Measurements from ENCODE around the gene PRKAA1.
"Not testable (repeated sequence)": the region's sequence is repeated elsewhere in the genome, so short reads cannot be mapped to it uniquely, and the experiment has no call there.

The PRKAA1 gene

DNA sequence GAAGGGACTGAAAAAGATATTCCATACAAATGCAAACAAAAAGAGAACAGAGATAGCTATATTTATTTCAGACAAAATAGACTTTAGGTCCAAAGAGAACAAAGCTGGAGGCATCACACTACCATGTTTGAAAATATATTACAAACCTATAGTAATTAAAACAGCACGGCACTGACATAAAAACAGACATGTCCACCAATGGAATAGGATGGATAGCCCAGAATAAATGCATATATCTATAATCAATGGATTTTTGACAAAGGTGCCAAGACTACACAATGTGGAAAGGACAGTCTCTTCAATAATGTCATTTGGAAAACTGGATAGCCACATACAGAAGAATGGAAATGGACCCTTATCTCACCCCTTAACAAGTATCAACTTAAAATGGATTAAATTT is 10.2 kb downstream of the PRKAA1 start:
- H3K4me3 ChIP-seq (ENCODE audit: low read depth, low read length) = no peak overlapping the region
- TF ChIP-seq, protein P1, sequence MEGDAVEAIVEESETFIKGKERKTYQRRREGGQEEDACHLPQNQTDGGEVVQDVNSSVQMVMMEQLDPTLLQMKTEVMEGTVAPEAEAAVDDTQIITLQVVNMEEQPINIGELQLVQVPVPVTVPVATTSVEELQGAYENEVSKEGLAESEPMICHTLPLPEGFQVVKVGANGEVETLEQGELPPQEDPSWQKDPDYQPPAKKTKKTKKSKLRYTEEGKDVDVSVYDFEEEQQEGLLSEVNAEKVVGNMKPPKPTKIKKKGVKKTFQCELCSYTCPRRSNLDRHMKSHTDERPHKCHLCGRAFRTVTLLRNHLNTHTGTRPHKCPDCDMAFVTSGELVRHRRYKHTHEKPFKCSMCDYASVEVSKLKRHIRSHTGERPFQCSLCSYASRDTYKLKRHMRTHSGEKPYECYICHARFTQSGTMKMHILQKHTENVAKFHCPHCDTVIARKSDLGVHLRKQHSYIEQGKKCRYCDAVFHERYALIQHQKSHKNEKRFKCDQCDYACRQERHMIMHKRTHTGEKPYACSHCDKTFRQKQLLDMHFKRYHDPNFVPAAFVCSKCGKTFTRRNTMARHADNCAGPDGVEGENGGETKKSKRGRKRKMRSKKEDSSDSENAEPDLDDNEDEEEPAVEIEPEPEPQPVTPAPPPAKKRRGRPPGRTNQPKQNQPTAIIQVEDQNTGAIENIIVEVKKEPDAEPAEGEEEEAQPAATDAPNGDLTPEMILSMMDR (IDR thresholded peaks at IDR 0.05; ENCODE audit: control insufficient read depth, extremely low read depth, insufficient read depth) = no peak
- DNase-seq (ENCODE audit: low read depth) = no peak

DNA sequence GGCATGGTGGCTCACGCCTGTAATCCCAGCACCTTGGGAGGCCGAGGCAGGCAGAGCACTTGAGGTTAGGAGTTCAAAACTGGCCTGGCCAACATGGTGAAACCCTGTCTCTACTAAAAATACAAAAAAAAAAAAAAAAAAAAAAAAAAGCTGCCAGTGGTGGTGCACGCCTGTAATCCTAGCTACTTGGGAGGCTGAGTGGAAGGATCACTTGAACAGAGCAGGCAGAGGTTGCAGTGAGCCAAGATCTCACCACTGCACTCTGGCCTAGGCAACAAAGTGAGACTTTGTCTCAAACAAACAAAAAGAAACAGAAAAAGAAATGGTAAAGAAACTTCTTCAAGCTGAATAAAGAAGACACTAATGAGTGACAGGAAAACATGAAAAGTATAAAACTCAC is 11.5 kb downstream of the PRKAA1 start:
- not testable (repeated sequence) for DNase-seq (ENCODE audit: low read depth)

DNA sequence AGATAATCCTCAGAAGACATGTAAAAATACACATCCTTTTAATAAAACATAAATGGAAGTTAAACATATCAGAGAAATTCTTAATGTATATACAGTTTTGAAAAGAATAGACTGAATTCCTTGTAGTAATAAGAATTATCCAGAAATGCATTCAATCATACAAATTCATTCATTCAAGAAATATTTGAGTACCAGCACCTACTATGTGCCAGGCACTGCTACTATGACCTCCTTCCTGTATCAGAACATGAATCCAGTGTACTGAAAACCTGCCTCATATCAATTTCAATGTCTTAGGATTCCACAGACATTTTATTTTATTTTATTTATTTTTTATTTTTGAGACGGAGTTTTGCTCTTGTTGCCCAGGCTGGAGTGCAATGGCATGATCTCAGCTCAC is 13.3 kb downstream of the PRKAA1 start:
- TF ChIP-seq, protein P1 (IDR thresholded peaks at IDR 0.05; ENCODE audit: control insufficient read depth, extremely low read depth, insufficient read depth) = no peak
- no peak overlapping the region for H3K4me3 ChIP-seq (ENCODE audit: low read depth, low read length)
- no peak for DNase-seq (ENCODE audit: low read depth)

More for the DNA sequence above, 11.5 kb downstream of the PRKAA1 start:
- not testable (repeated sequence) for H3K4me3 ChIP-seq (ENCODE audit: low read depth, low read length)

DNA sequence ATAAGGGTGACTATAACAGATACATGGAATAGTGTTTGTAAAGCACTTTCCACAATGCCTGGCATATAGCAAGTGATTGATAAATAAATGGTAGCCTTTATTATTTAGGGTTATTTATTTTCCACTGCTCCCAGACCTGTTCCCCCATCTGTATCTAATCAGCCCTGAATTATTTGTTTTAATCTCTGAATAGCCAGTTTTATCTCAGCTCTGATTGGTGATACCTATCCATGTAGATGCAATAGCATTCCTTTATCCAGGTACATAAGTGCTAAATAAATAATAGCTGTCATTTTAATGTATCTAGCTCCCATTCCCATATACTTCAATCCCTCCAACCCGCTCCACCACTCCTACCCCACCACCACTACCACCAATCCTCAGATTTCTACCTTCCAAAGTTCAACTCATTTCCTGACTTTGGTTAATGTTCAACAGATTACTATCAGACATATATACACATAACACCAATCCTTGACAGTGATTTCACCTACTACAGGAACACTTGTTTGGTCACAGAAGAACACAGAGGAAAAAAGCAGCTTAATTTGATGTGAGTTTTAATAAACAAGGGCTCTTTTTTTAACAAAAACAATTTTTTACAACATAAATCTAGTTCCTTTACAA is 14.0 kb downstream of the PRKAA1 start:
- no peak for DNase-seq (ENCODE audit: low read depth)
- no peak overlapping the region for H3K4me3 ChIP-seq (ENCODE audit: low read depth, low read length)

DNA sequence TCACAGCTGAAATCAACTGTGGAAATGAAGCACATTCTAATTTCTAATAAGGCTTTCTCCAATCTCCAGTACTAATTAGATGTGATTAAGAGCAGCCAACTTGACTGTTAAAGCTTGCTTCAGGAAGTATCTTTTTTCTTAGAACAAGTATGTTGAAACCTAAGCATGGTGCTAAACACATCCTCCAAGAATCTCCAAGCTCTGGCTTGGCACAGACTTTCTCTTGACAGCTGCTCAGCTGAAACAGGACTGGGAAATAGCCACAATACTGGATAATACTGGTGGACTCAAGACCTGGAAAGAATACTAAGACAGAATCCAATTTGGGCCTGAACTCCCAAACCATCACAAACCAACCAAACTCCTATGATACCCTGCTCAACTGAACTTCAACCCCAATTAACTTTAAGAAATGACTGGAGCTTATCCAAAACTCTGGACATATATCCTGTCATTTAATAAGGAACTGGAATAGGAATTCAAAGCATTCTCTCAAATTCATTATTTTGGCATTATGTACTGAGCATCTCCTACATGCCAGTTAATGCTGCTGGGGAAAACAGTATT is 16.2 kb downstream of the PRKAA1 start:
- TF ChIP-seq, protein P1 (IDR thresholded peaks at IDR 0.05; ENCODE audit: control insufficient read depth, extremely low read depth, insufficient read depth) = no peak
- no peak overlapping the region for H3K4me3 ChIP-seq (ENCODE audit: low read depth, low read length)
- DNase-seq (ENCODE audit: low read depth) = no peak

More for the DNA sequence above, 14.0 kb downstream of the PRKAA1 start:
- TF ChIP-seq, protein P1 (IDR thresholded peaks at IDR 0.05; ENCODE audit: control insufficient read depth, extremely low read depth, insufficient read depth) = no peak

DNA sequence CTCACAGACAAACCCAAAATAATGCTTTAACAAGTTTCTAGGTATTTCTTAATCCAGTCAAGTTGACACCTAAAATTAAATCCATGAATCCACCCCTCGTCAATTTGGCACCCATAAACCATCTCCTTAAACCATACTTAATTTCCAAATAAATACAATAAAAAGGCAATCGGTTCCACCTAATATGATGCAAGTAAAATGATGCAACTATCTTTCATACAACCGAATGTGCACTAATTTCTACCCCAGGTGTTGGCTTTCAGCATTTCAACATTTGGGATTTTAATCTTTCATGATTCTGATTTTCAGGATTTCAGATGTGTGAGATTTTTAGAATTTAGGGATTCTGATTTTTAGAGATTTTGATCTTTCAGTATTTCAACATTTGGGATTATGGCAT is 17.3 kb downstream of the PRKAA1 start:
- H3K4me3 ChIP-seq (ENCODE audit: low read depth, low read length) = no peak overlapping the region
- no peak for DNase-seq (ENCODE audit: low read depth)
- TF ChIP-seq, protein P1 (IDR thresholded peaks at IDR 0.05; ENCODE audit: control insufficient read depth, extremely low read depth, insufficient read depth) = no peak

DNA sequence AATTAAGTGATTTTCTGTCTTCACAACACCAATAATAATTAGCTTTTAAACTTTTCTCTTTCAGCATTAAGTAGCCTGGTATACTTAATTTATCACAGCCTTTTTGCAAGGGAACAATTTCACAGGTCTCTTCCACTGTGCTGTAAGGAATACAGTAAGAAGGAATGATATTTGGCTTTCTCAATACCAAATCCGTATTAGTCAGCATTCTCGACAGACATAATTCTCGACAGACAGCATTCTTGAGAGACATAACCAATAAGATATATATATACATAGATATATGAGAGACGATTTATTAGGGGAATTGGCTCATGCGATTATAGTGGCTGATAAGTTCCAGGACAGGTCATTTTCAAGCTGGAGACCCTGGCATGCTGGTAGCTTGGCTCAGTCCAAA is 18.0 kb downstream of the PRKAA1 start:
- H3K4me3 ChIP-seq (ENCODE audit: low read depth, low read length) = no peak overlapping the region
- TF ChIP-seq, protein P1 (IDR thresholded peaks at IDR 0.05; ENCODE audit: control insufficient read depth, extremely low read depth, insufficient read depth) = no peak

More for the DNA sequence above, 18.0 kb downstream of the PRKAA1 start:
- DNase-seq (ENCODE audit: low read depth) = no peak
